CD4-positive, alpha-beta T cell (primary cell): Measurements from ENCODE around the gene KCTD20. TPM values are rescaled to one million over a fixed set of nuclear protein-coding genes. Genes with fewer than 3 reads are reported as not detected.
A peak's percentile ranks its signal among the peaks of the same experiment; 100 is the strongest.

Experiments
- ATAC-seq: fragments of 200-7000 bp; cut with Tn5 transposase; one replicate; pipeline ENCODE4 v1.10.0; 2022; ENCODE audit warnings: mild to moderate bottlenecking; ENCODE audit not compliant: poor library complexity
- CTCF ChIA-PET: fragments of 350-600 bp; sonication (Branson Sonifier 250); formaldehyde crosslinking; loops from one replicate; lab custom pipeline; 2021; ENCODE audit warnings: antibody characterized with exemption, inconsistent platforms; lab: Charles Lee
- POLR2A ChIA-PET: fragments of 350-600 bp; sonication (Branson Sonifier 250); formaldehyde crosslinking; loops from one replicate; lab custom pipeline; 2021; ENCODE audit warnings: antibody characterized with exemption, inconsistent platforms; lab: Charles Lee
- DNase-seq, 14 experiments: peaks; one replicate each; pipeline ENCODE4 v3.0.0-alpha.2; 2013 to 2020; ENCODE audit warnings: mixed read lengths in 2 of 14
- H3K27ac ChIP-seq, 2 donors: one replicate each; pipeline versions ENCODE4 v1.5.1 to v1.7.0; 2013; ENCODE audit warnings: low read length in 2 of 2, low read depth in 1 of 2, mild to moderate bottlenecking in 1 of 2
- H3K27me3 ChIP-seq, 2 experiments: 1 replicate in 1 of 2; 2 replicates in 1 of 2; pipeline versions ENCODE4 v1.6.1 to v1.7.0; 2013; ENCODE audit warnings: low read length in 2 of 2, control low read depth in 1 of 2, mild to moderate bottlenecking in 1 of 2, moderate library complexity in 1 of 2; ENCODE audit not compliant: insufficient read depth in 2 of 2, control insufficient read depth in 1 of 2
- H3K36me3 ChIP-seq: one replicate; pipeline ENCODE4 v1.6.1; 2013; ENCODE audit warnings: low read length, control low read depth; ENCODE audit not compliant: insufficient read depth
- H3K4me1 ChIP-seq: one replicate; pipeline ENCODE4 v1.6.1; 2013; ENCODE audit warnings: low read length, control low read depth; ENCODE audit not compliant: insufficient read depth
- H3K4me3 ChIP-seq: one replicate; pipeline ENCODE4 v1.5.1; 2013; ENCODE audit warnings: mild to moderate bottlenecking, low read length, moderate library complexity
- H3K9me3 ChIP-seq, 2 experiments: 1 replicate in 1 of 2; 2 replicates in 1 of 2; pipeline versions ENCODE4 v1.6.1 to v1.7.0; 2013; ENCODE audit warnings: low read length in 2 of 2, mild to moderate bottlenecking in 2 of 2, control low read depth in 1 of 2, moderate library complexity in 1 of 2; ENCODE audit not compliant: control insufficient read depth in 1 of 2, insufficient read depth in 1 of 2
- H3K27ac Mint-ChIP-seq: one replicate; pipeline ENCODE4 v1.8.0; 2020; ENCODE audit warnings: mixed read lengths
- H3K27me3 Mint-ChIP-seq: one replicate; pipeline ENCODE4 v1.8.0; 2021; ENCODE audit warnings: mixed read lengths
- H3K36me3 Mint-ChIP-seq: one replicate; pipeline ENCODE4 v1.8.0; 2021; ENCODE audit warnings: low read depth, mixed read lengths
- H3K4me1 Mint-ChIP-seq: one replicate; pipeline ENCODE4 v1.8.0; 2021; ENCODE audit warnings: low read depth, mixed read lengths
- H3K4me3 Mint-ChIP-seq: one replicate; pipeline ENCODE4 v1.8.0; 2020; ENCODE audit warnings: mild to moderate bottlenecking, mixed read lengths
- H3K9me3 Mint-ChIP-seq: one replicate; pipeline ENCODE4 v1.8.0; 2020; ENCODE audit warnings: mixed read lengths
- CTCF ChIP-seq: fragments of 200-600 bp; IDR thresholded peaks from one replicate; pipeline ENCODE4 v1.8.0; 2022; ENCODE audit warnings: antibody characterized with exemption, mild to moderate bottlenecking
- intact Hi-C, 2 experiments: fragments of 100-400 bp; cut with DNase I in 1 of 2; cut with micrococcal nuclease in 1 of 2; formaldehyde crosslinking; loops; one replicate each; pipeline versions ENCODE4 v1.15.1 to v1.9.0; 2023 to 2025; cut with DNase I, micrococcal nuclease
- polyA plus RNA-seq, 2 donors: library from polyadenylated mRNA; unstranded; fragments of 120-200 nt; gene quantifications; one replicate each; pipeline ENCODE4 v1.2.1, GENCODE V29; 2013
- total RNA-seq, 174 experiments: library from RNA in 2 of 174; stranded (reverse) in 2 of 174; gene quantifications; one replicate each; pipeline ENCODE4 v1.2.3 and lab custom pipeline; 2021 to 2026

KCTD20 gene
- total RNA-seq, result 10 to 100 TPM; 38.4 to 39.5 TPM
- polyA plus RNA-seq (2013, experiment 1 of 2), result 32.5 TPM
- polyA plus RNA-seq (2013, experiment 2 of 2), result 34.4 TPM
- 69.8 to 444 (median 159) reads per million in 172 experiments for total RNA-seq (lab: John Stamatoyannopoulos, UW)

GRCh38 chr6:36442671-36443470 lies at the start of gene KCTD20, which contains the start of gene PXT1:
Gene KCTD20, plus strand, starts transcription at chr6:36443000. Its CDS starts 27,098 bp downstream, at chr6:36470098.
Gene PXT1, minus strand, starts transcription at chr6:36442854. Its CDS starts 16,772 bp downstream, at chr6:36426082.
- peak within 1 kb of the TSS; percentile 97 for H3K4me3 ChIP-seq
- DNase-seq (peak; percentile 69 to 93 (median 80)), ATAC-seq (peak; percentile 75)
- ChIA-PET POLR2A (interaction anchor here (0.9 to 1.7 kb wide), 10 partner anchors 11 to 322 kb away, joined by 3 to 10 read pairs (median 4); no protein-coding TSS in a partner anchor), CTCF (interaction anchor here (1.2 to 1.3 kb wide), 2 partner anchors 14 to 20 kb away, joined by 3 to 7 read pairs; no protein-coding TSS in a partner anchor)
- no peaks in the 10 kb centered on the region for H3K9me3 ChIP-seq
- Mint-ChIP-seq H3K36me3 (peaks cover 22% of the 10 kb centered on the region), H3K4me1 (peaks cover 61% of the 10 kb centered on the region), H3K27ac (peak within 1 kb of the TSS; percentile 97), H3K27me3 (no peaks in the 10 kb centered on the region), H3K9me3 (no peaks in the 10 kb centered on the region), H3K4me3 (peak within 1 kb of the TSS; percentile 99)
- intact Hi-C loops, result loop anchor here (1.0 to 10.0 kb wide), 5 partner anchors 20 to 416 kb away; partner anchors contain the start of genes MAPK14 (in 1 of the 2) and SRSF3 (in 1 of the 2)
- H3K27ac ChIP-seq, result peak within 1 kb of the TSS; percentile 85 to 92
- no peaks in the 10 kb centered on the region for H3K27me3 ChIP-seq
- no peak for TF ChIP-seq CTCF
- peaks cover 27% of the 10 kb centered on the region for H3K4me1 ChIP-seq
- no peaks in the 10 kb centered on the region for H3K36me3 ChIP-seq

- H3K4me3 ChIP-seq, result no peak overlapping the region
- no peaks in the 10 kb centered on the region for H3K27me3 ChIP-seq
- no peak overlapping the region for H3K4me3 Mint-ChIP-seq
- H3K36me3 Mint-ChIP-seq, result no peaks in the 10 kb centered on the region
- DNase-seq, result no peak
- intact Hi-C loops, result no loop called here
- no peaks in the 10 kb centered on the region for H3K9me3 ChIP-seq
- H3K36me3 ChIP-seq, result no peaks in the 10 kb centered on the region
- H3K4me1 Mint-ChIP-seq, result no peaks in the 10 kb centered on the region
- ChIA-PET CTCF (no interaction called here), POLR2A (no interaction called here)
- ATAC-seq, result no peak
- no peak overlapping the region for H3K27ac Mint-ChIP-seq
- H3K9me3 Mint-ChIP-seq, result no peaks in the 10 kb centered on the region
- H3K27me3 Mint-ChIP-seq, result no peaks in the 10 kb centered on the region
- TF ChIP-seq CTCF, result no peak
- H3K27ac ChIP-seq, result no peak overlapping the region
- no peaks in the 10 kb centered on the region for H3K4me1 ChIP-seq
Measured at GRCh38 chr6:36399970-36400369, 42.8 kb upstream of the KCTD20 start.

- Mint-ChIP-seq H3K9me3 (no peaks in the 10 kb centered on the region), H3K36me3 (no peaks in the 10 kb centered on the region), H3K4me3 (no peak overlapping the region), H3K4me1 (no peaks in the 10 kb centered on the region), H3K27me3 (peaks cover 7% of the 10 kb centered on the region), H3K27ac (no peak overlapping the region)
- no peak for DNase-seq
- no peak overlapping the region for H3K27ac ChIP-seq
- no peak overlapping the region for H3K4me3 ChIP-seq
- POLR2A ChIA-PET, result interaction anchor here (1.1 kb wide), 1 partner anchor 16 kb away, joined by 3 read pairs; no protein-coding TSS in a partner anchor
- ATAC-seq, result no peak
- no peaks in the 10 kb centered on the region for H3K9me3 ChIP-seq
- no peaks in the 10 kb centered on the region for H3K27me3 ChIP-seq
- intact Hi-C loops, result no loop called here
- H3K36me3 ChIP-seq, result no peaks in the 10 kb centered on the region
- CTCF ChIA-PET, result no interaction called here
- TF ChIP-seq CTCF, result no peak
- no peaks in the 10 kb centered on the region for H3K4me1 ChIP-seq
Measured at GRCh38 chr6:36402481-36402880, 40.3 kb upstream of the KCTD20 start.
